ACHN (cell line): ENCODE data around the gene C8G.

ENCODE experiments used
- DNase-seq: peaks from one replicate; pipeline ENCODE4 v3.0.0-alpha.2; 2015
- in situ Hi-C: cut with HindIII; loops from 2 replicates; pipeline ENCODE4 v1.10.0; 2017; ENCODE audit warnings: low sequenced_read_pairs, low pct_ligation_motif_present, low pct_unique_long_range_greater_than_20kb

Gene C8G

DNA sequence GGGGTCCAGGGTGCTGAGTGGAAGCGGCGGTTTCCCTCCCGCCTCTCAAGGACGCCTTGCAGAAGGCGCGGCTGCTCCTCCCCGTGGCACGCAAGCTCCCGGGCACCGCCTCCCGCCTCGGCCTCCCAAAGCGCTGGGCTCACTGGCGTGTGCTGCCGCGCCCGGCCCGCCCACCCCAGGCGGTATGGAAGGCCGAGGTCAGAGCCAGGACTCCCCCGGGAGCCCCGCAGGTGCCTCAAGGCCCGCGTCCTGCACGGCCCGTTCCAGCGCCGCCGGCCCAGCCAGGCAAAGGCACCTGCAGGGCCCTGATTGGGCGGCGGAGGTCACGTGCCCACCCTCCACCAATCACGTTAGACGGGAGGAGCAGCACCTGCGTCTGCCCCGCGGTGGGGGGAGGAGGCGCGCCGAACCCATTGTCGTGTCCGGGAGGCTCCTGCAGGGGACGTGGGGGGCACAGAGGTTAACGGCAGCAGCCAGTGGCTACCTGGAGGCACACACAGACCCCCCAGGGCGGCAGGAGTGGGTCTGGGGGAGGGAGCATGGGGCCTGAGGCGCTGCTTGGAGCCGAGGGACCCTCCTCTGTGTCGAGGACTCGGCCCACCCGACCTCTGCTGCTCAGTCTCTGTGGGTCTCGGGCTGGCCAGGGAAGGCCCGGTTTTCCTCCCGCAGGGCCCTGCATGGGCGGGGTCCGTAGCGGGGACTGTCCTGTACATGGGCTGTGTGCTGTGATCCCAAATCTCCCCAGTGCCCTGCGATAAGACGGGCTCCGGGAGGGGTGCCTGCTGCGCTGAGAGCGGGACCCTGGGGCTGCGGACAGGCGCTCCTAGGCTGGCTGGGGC, 5.0 kb downstream of the C8G start:
- in situ Hi-C loops = no loop called here

DNA sequence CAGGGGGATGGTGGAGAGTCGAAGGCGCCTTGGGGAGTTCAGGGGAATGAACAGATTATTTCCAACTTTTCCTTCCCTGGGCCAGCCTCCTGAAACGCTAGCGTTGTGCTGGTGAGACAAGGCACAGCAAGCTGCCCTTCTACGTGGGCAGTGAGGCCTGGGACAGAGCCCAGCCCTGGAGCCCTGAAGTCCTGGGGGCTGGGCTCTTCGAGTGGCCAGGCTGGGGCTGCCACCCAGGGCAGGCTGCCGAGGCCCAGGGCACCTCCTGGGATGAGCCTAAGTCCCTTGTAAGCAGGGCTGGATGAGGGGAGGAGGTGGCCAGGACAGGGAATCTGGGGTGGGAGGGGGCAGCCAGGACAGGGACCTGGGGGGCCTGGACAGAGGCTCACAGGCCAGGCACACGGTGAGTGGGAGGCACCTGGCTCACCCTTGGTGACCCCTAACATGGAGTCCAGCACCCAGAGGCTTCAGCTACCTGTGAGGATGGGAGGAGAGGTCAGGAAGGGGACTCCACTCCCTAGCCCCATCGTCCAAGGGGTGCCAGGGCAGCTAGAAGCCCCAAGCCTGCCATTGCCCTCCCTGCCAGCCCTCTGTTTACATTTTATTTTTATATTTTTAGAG, 5.7 kb downstream of the C8G start:
- in situ Hi-C loops = no loop called here
- no peak for DNase-seq

More for the DNA sequence above, 5.0 kb downstream of the C8G start:
- peak; percentile 89 for DNase-seq

DNA sequence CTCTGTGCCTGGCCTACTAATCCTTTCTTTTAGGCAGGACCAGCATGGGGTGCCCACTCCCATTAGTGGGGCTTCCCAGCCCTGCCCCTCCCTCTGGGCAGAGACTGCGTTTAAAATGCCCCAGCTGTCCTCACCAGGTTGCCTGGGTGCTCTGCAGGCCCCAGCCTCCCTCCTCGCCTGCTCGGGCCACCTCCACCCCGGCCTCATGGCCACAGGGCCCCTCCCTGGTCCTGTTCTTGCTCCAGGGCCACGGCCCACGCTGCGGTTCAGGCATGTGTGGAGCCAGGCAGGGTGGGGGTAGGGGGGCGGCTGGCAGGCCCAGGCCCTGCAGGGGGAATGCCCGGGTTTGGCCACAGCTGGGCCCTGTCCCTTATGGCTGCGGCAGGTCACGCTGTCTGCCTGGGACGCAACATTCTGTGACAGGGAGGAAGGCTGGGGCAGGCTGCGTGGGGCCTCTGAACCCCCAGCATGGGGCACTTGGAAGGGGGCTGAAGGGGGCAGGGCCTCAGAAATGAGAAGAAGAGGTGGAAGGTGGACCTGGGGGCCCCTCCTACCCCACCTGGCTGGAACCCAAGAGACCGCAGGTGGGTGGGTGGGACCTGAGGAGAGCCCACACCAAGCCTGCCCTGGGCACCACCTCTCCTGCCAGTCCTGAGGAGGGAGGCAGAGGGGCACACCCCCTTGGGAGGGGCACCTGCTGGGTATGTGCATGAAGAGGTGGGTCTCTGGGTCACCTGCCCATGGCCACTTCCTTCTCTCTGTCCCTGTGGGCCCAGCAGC, 6.7 kb downstream of the C8G start, which contains the start of gene LCN12:
Gene LCN12, plus strand, starts transcription at position 733 of the 780 bp plus-strand sequence. CDS start 55 bp downstream, outside the sequence.
- no peak for DNase-seq
- in situ Hi-C loops = no loop called here

DNA sequence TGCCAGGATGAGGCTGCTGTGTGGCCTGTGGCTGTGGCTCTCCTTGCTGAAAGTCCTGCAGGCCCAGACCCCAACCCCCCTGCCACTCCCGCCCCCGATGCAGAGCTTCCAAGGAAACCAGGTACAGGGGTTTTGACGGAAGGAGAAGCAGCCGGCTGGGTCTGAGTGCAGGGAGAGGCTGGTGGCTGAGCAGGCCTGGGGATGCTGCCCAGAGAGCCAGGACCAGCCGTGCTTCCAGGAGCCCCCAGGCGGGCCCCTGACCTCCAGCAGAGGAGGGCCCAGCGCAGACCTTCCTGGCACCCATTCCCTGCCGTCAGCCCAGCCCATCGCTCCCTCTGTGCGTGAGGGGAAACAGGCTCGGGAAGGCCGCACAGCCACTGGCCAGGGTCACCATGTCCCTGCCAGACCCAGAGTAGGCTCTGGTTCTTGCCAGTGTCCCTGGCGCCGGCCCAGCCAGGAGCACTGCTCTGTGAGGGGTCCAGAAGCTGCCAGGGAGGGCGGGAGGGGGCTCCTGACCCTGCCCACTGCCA, 7.3 kb downstream of the C8G start:
- in situ Hi-C loops = no loop called here
- no peak for DNase-seq

DNA sequence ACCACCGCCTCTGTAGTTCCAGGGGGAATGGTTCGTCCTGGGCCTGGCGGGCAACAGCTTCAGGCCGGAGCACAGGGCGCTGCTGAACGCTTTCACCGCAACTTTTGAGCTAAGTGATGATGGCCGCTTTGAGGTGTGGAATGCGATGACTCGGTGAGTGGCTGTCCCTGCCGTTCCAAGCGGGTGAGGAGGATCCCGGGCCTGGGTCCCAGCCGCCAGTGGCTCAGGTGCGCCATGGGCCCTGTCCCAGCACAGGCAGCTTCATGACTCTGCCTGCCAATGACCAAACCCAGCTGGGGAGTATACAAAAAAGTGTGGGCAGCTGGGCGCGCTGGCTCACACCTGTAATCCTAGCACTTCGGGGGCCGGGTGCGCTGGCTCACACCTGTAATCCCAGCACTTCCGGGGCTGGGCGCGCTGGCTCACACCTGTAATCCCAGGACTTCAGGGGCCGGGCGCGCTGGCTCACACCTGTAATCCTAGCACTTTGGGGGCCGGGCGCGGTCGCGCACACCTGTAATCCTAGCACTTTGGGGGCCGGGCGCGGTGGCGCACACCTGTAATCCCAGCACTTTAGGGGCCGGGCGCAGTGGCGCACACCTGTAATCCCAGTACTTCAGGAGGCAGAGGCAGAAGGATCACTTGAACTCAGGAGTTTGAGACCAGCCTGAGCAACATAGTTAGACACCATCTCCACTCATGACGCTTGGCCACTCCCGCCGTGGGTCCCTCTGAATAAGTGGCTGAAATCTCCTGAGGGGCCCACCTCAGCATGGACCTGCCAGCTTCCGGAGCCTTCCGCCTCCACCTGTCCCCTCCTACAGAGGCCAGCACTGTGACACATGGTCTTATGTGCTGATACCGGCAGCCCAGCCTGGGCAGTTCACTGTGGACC, 8.1 kb downstream of the C8G start:
- in situ Hi-C loops = no loop called here
- no peak for DNase-seq

DNA sequence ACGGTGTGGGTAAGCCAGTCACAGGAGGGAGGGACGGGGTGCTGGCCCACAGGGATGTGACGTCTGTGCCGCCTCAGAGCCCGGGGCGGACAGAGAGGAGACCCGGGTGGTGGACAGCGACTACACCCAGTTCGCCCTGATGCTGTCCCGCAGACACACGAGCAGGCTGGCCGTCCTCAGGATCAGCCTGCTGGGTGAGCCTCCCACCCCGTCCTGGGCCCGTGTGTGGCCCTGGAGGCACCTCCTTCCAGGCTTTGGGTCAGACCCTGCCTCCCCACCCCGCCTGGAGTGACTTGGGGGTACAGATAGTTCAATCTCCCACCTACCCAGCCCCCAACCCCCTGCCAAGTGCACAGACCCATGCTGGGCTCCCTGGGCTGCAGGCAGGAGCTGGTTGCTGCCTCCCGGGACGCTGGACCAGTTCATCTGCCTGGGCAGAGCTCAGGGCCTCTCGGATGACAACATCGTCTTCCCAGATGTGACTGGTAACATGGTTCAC, 8.8 kb downstream of the C8G start:
- DNase-seq = no peak
- in situ Hi-C loops = no loop called here

DNA sequence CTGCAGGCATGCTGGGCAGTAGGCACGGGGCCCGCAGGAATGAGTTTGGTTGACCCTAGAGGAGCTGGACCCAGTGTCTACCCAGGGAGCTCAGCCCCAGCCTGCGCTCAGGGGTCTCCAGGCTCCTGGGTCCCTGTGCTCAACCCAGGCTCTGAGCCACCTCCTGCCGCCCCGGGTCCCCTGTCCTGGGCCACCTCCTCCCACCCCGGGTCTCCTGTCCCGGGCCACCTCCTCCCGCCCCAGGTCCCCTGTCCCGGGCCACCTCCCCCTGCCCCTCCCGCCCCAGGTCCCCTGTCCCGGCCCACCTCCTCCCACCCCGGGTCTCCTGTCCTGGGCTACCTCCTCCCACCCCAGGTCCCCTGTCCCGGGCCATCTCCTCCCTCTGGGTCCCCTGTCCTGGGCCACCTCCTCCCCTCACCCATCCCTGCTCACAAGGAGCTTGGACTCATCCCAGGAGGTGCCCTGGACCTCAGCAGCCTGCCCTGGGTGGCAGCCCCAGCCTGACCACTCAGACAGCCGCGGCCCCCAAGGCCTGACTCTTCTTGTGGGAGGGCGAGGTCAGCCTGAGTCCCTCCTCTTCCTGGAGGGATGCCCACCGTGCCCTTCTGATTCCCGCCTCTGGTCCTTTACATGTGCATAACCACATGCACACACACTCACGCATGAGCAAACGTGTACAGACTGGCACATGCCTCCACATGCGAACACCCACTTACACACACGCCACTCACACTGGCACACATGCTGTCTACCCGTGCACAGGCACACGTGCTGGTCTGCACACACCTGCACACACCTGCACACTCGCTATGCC, 9.4 kb downstream of the C8G start:
- in situ Hi-C loops = no loop called here
- no peak for DNase-seq

DNA sequence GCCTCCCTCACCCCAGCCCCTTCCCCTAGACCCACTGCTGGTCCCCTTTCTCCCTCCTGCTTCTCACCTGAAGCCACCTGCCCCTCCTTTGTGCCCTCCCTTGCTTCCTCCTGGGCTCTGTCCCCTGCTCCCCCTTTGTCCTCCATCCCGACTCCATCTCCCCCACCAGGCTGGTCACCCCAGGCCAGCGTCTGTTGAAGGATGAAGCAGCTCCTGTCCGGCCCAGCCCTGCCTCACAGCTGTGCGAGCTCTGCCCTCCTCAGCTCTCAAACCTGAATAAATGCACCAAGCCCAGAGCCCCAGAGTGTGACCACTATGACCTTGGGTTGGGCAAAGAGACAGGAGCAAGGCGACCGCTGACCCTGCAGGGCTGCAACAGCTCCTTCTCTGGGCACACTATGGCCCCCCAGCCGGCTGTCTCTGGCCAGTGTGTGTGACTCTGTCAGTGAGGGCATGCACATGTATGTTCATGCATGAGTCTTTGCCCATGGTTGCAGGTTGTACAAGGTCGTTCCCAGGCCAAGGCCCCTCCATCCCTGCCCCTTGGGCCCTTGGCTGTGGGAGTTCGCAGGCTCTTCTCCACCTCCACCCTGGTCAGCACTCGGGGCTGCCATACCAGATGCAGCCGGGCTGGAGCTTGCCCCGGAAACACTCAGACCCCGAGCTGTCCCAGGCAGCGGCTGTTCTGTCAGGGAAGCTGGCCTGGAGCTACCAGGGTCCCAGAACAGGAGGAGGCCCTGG, 10.3 kb downstream of the C8G start:
- in situ Hi-C loops = no loop called here
- no peak for DNase-seq

DNA sequence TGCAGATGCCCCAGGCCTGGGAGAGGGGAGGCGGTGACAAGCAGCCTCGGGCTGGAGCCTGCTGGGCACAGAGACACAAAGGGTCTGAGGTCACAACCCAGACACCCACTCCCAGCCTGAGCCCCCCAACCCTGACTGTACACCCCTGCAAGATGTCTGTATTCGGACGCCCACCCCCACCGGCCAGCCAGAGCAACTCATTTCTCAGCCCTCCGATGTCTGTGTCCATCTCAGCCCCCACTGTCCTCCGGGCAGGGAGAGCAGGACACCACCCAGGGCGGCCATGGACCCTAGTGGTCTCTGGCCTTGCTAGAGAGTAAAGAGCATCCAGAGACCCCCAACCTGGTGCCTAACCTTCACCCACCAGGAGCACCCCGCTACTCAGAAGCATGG, 10.9 kb downstream of the C8G start:
- in situ Hi-C loops = no loop called here
- no peak for DNase-seq

DNA sequence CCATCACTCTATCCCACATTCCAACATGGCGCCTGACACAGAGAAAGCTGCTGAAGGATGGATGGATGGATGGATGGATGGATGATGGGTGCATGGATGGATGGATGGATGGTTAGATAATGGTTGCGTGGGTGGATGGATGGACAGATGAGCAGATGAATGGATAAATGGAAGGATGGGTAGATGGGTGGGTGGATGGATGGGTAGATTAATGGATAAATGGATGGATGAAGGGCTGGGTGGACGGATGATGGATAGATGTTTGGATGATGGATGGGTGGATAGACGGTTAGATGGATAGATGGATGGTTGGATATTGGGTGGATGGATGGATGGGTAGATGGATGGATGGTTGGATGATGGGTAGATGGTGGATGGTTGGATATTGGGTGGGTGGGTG, 11.6 kb downstream of the C8G start:
- no peak for DNase-seq
- in situ Hi-C loops = no loop called here

DNA sequence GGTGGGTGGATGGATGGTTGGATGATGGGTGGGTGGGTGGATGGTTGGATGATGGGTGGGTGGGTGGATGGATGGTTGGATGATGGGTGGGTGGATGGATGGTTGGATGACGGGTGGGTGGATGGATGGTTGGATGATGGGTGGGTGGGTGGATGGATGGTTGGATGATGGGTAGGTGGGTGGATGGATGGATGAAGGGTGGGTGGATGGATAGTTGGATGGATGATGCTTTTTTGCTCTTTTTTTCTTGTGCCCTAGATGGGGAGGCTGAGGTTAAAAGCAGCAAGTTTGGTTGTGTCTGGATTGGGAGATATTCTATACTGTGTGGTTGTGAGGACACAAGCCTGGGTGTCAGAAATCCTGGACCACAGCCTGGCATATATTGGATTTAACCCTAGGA, 12.4 kb downstream of the C8G start:
- in situ Hi-C loops = no loop called here
- no peak for DNase-seq

DNA sequence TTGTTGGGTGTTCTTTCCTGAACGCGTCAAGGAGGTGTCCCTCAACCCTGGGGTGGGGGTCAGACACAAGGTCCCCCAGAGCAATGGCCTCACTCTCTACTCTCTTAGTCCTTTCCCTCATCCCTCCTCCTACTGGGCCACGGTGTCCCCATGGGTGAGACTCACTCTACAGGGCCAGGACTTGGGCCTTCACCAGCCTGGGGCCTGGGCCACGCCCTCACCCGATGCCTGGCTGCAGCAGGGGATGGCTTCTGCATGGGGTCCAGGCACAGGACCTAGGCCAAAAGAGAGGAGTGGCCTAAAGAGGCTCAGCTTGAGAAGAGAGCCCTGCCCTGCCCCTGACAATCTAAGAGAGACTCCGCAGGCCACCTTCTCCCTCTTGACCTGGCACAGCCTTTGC, 12.9 kb downstream of the C8G start:
- no peak for DNase-seq
- in situ Hi-C loops = no loop called here

DNA sequence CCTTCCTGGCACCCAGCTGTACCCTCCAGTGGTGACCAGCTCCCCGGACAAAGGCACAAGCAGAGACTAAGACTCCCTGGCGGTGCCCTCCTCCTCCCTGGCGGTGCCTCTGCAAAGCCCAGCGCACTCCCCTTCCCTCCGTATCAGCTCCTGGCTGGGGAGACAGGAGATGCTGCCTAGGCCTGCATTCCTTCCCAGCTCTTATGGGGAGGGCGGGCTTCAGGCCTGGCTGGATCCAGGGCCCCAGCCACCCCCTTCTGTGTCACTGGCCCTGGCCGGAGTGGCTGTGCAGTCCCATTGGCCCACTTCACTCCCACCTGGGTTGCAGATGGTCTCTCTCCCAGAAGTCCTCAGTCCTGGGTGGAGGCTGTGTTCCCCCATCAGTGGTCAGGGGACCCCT, 13.4 kb downstream of the C8G start:
- in situ Hi-C loops = no loop called here
- no peak for DNase-seq

DNA sequence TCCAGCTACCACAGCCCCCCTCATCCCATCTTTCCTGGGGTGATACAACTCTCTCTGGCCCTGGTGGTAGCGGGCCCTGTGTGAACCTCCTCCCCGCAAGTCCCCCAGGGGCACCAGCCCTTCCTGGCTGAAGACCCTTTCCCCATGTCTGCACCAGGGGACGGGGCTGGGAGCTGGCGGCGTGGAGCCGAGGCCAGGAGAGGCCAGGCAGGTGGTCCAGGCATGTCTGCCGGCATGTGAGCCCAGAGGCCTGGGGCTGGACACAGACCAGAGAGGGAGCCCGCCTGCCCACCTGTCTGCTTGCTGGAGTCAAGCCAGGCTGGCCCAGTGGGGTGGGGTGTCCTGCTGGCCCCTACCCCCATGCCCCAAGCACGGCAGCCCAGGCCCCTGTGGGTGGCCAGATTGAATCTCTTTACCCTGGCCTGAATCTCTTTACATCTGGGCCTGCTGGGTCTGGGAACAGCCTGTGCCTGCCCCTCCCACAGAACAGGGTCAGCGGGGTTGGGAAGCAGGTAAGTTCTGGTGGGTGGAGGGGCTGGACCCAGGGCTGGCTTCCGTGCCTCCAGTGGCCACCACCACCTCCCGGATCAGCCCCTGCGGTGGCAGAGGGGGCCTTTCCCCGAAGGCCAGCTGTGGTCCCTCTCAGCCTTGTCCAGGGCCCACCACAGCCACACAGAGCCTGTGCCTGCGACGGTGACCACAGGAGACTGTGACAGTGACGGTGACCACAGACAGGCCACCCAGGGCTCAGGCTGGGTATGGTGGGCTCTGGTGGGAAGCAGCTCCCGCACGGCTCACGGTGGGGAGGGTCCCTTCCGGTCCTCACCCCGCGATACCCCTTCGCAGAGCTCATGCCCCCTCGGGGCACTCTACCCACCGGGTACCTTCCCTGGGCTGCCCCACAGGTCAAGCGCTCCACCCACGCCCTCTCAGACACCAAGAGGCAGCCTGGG, 14.1 kb downstream of the C8G start:
- DNase-seq = no peak
- in situ Hi-C loops = no loop called here

DNA sequence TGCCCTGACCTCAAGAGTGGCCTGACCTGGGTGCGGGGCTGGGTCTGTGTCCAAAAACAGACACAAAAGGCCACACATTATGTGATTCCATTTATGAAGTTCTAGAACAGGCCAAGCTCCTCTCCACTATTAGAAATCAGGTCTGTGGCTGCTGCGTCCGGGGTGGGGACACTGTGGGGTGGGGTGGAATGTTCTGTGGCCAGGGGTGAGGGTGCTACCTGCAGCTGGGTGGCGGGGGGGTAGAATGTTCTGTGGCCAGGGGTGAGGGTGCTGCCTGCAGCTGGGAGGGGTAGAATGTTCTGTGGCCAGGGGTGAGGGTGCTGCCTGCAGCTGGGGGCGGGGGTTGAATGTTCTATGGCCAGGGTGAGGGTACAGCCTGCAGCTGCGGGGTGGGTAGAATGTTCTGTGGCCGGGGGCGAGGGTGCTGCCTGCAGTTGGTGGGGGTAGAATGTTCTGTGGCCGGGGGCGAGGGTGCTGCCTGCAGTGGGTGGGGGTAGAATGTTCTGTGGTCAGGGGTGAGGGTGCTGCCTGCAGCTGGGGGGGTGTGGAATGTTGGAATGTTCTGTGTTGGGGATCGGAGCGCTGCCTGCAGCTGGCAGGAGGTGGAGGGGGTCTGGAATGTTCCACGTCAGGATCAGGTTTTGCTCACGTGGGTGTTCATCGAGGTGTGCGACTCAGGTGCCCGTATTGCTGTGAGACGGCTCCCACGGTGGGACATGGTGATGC, 15.3 kb downstream of the C8G start:
- no peak for DNase-seq
- in situ Hi-C loops = no loop called here
